Spleen (tissue), 11 donors: ENCODE results near the gene EIF2AK3. TPM values are rescaled to one million over a fixed set of nuclear protein-coding genes. Genes with fewer than 3 reads are reported as not detected.
"Not testable (repeated sequence)": the region's sequence is repeated elsewhere in the genome, so short reads cannot be mapped to it uniquely, and the experiment has no call there.

Experiments used
- DNase-seq: peaks from one replicate; pipeline ENCODE4 v3.0.0-alpha.2; 2020
- H3K27ac ChIP-seq, 8 donors: fragments of 200-600 bp; sonication (generic) in 7 of 8; 1 replicate in 4 of 8; 2 replicates in 4 of 8; pipeline versions ENCODE4 v1.5.0 to v1.8.0; 2016 to 2021; ENCODE audit warnings: inconsistent platforms in 4 of 8, mild to moderate bottlenecking in 4 of 8, moderate library complexity in 1 of 8
- H3K27me3 ChIP-seq, 7 donors: fragments of 200-600 bp; sonication (generic) in 6 of 7; replicated peaks in 1 of 7; 1 replicate in 4 of 7; 2 replicates in 3 of 7; pipeline versions ENCODE4 v1.5.0 to v1.8.0; 2016 to 2021; ENCODE audit warnings: inconsistent platforms in 3 of 7, mild to moderate bottlenecking in 1 of 7
- H3K36me3 ChIP-seq, 6 donors: fragments of 200-600 bp; sonication (generic) in 5 of 6; 1 replicate in 4 of 6; 2 replicates in 2 of 6; pipeline versions ENCODE4 v1.5.0 to v1.8.0; 2016 to 2021; ENCODE audit warnings: inconsistent platforms in 2 of 6
- H3K4me1 ChIP-seq, 6 donors: fragments of 200-600 bp; sonication (generic) in 5 of 6; 1 replicate in 3 of 6; 2 replicates in 3 of 6; pipeline versions ENCODE4 v1.5.0 to v1.8.0; 2016 to 2021; ENCODE audit warnings: inconsistent platforms in 3 of 6
- H3K4me3 ChIP-seq, 8 donors: fragments of 200-600 bp; sonication (generic) in 7 of 8; 1 replicate in 4 of 8; 2 replicates in 4 of 8; pipeline versions ENCODE4 v1.5.0 to v1.8.0; 2016 to 2021; ENCODE audit warnings: inconsistent platforms in 4 of 8, mild to moderate bottlenecking in 4 of 8, moderate library complexity in 2 of 8
- H3K9me3 ChIP-seq, 8 donors: fragments of 200-600 bp; sonication (generic) in 7 of 8; 1 replicate in 4 of 8; 2 replicates in 4 of 8; pipeline versions ENCODE4 v1.5.0 to v1.8.0; 2016 to 2021; ENCODE audit warnings: inconsistent platforms in 4 of 8
- POLR2A ChIP-seq, 3 donors: fragments of 450-650 bp; IDR thresholded peaks; one replicate each; pipeline ENCODE4 v1.5.1; 2017; ENCODE audit warnings: antibody characterized with exemption in 3 of 3, mild to moderate bottlenecking in 1 of 3
- POLR2AphosphoS5 ChIP-seq, 3 donors: sonication (generic); formaldehyde crosslinking; IDR thresholded peaks; one replicate each; pipeline ENCODE4 v1.5.1; 2017; ENCODE audit warnings: antibody characterized with exemption in 3 of 3
- WGBS, 5 donors: extraction: QIAGEN DNeasy Blood & Tissue Kit in 3 of 5; methylation state at CpG; one replicate each; pipeline versions ENCODE4 v1.1.5 to v1.1.7; 2013 to 2018; 5-methylcytosine and 5-hydroxymethylcytosine counted together
- intact Hi-C: fragments of 100-400 bp; cut with DNase I; formaldehyde crosslinking; loops from one replicate; pipeline ENCODE4 v1.15.0; 2023; ENCODE audit warnings: low total_unique reads
- polyA plus RNA-seq, 3 donors: library from polyadenylated mRNA; stranded (reverse); fragments of 200-250 nt; gene quantifications; one replicate each; pipeline ENCODE4 v1.2.1, GENCODE V29; 2013
- total RNA-seq, 7 donors: library from RNA; depleted of rRNA in 3 of 7; stranded (reverse); fragments of >200 nt in 3 of 7; fragmentation: NEBNext Ultra II Directional in 4 of 7; extraction: Animal tissue kit (Norgen Biotek cat#: 25700) in 4 of 7; gene quantifications; one replicate each; pipeline versions ENCODE4 v1.1.0 to v1.2.1, GENCODE V29; 2016 to 2021
- TF ChIP-seq, protein P1 (sequence below), 11 experiments: fragments of 200-600 bp in 7 of 11; fragments of 450-650 bp in 4 of 11; sonication (generic) in 4 of 11; IDR thresholded peaks in 8 of 11; conservative IDR thresholded peaks in 3 of 11; 1 replicate in 7 of 11; 2 replicates in 4 of 11; pipeline versions ENCODE4 v1.4.0 to v1.8.0; 2016 to 2021; ENCODE audit warnings: antibody characterized with exemption in 11 of 11, inconsistent platforms in 4 of 11, mild to moderate bottlenecking in 1 of 11
- donor health status: healthy with polysubstance abuse.
- donor health status: DM: no; HTN: no; CAD: no; lungs with moderate emphysema.
- donor health status: DM: no; HTN: no; CAD: no.
- donor health status: Bipolar disorder and iron deficiency.
- donor health status: healthy.
- donor health status: DM: no; HTN: no; CAD: no.
- donor health status: DM: yes; HTN: yes; CAD: no.

EIF2AK3 gene
- total and polyA plus RNA-seq, 10 donors: 4.3 to 29.8 (median 21.2) TPM

DNA sequence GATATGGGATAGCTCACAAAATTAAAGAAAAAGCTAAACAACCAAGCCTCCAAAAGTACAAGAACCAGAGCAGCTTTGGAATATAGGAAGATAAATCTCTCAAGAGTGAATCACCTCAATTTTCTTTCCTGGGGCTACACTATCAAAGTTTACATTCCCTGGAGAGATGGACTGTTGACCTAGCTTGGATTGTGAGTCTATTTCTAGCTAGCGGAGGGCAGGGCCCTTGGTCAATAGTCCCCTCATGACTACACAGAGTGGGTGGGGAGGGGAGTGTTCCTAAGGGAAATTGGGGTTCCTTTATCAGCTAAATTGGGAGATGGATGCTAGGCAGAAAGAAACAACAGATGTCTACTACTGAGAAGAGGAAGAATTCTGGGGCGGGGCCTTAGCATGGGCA, 29.9 kb upstream of the EIF2AK3 start:
- H3K4me3 ChIP-seq: no peak overlapping the region
- 91 to 100% (median 96%) methylated on average over 2 of the region's 2 CpGs for WGBS, 5 donors
- no peak for TF ChIP-seq POLR2AphosphoS5 (IDR thresholded peaks at IDR 0.05)
- TF ChIP-seq, protein P1, sequence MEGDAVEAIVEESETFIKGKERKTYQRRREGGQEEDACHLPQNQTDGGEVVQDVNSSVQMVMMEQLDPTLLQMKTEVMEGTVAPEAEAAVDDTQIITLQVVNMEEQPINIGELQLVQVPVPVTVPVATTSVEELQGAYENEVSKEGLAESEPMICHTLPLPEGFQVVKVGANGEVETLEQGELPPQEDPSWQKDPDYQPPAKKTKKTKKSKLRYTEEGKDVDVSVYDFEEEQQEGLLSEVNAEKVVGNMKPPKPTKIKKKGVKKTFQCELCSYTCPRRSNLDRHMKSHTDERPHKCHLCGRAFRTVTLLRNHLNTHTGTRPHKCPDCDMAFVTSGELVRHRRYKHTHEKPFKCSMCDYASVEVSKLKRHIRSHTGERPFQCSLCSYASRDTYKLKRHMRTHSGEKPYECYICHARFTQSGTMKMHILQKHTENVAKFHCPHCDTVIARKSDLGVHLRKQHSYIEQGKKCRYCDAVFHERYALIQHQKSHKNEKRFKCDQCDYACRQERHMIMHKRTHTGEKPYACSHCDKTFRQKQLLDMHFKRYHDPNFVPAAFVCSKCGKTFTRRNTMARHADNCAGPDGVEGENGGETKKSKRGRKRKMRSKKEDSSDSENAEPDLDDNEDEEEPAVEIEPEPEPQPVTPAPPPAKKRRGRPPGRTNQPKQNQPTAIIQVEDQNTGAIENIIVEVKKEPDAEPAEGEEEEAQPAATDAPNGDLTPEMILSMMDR (IDR thresholded peaks at IDR 0.05 in 8 of 11, conservative IDR thresholded peaks at IDR 0.05 in 3 of 11): no peak
- no peak for TF ChIP-seq POLR2A (IDR thresholded peaks at IDR 0.05)

DNA sequence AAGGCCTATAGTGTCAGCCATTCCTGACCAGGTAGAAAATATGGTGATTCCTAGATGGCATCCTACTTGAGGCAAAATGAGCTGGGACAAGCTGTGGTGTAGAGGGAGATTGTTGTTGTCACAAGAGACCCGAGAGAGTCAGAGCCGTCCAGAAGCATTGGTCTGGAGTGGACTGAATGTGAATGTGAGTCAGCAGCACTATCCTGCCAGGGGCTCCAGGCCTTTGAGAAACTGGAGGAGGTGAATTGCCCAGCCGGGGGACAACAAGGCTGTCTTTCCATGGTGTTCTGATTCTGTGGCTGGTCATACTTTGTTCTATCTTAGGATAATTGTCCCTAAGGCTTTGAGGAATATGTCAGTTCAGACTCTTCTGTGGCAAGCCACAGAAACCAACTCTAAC, 29.4 kb upstream of the EIF2AK3 start:
- DNase-seq: no peak
- Histone ChIP-seq H3K27me3 (no peaks in the 10 kb centered on the region), H3K27ac (no peak overlapping the region), H3K9me3 (no peaks in the 10 kb centered on the region), H3K36me3 (no peaks in the 10 kb centered on the region), H3K4me1 (peaks cover 0 to 7% (median 0%) of the 10 kb centered on the region in 6 donors), H3K4me3 (no peak overlapping the region)
- TF ChIP-seq POLR2A (IDR thresholded peaks at IDR 0.05) (no peak), POLR2AphosphoS5 (IDR thresholded peaks at IDR 0.05) (no peak)
- TF ChIP-seq, protein P1 (IDR thresholded peaks at IDR 0.05 in 8 of 11, conservative IDR thresholded peaks at IDR 0.05 in 3 of 11): no peak
- 83 to 97% (median 92%) methylated on average over 3 of the region's 3 CpGs for WGBS, 5 donors
- intact Hi-C loops: no loop called here

More for the DNA sequence above, 29.9 kb upstream of the EIF2AK3 start:
- intact Hi-C loops: no loop called here
- H3K27ac ChIP-seq: no peak overlapping the region
- no peaks in the 10 kb centered on the region for H3K9me3 ChIP-seq
- H3K27me3 ChIP-seq: no peaks in the 10 kb centered on the region
- no peaks in the 10 kb centered on the region for H3K36me3 ChIP-seq
- H3K4me1 ChIP-seq: peaks cover 0 to 7% (median 0%) of the 10 kb centered on the region in 6 donors
- DNase-seq: no peak

DNA sequence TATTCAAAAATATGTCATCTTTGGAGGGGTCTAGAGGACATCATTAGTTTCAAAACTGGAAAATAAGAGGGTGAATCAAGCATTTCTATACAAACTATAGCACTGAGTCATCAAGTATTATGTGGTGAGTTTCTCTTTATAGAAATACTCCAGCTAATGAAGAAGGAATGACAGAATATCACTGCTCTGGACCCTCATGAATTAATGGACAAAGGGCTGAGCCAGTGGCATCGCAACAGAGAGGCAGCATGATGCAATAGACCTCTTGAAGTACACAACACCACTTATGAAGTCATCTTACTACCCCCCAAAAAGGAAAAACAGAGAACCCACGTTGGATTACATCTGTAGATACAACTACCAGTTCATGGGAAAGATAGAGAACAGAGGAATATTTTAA, 27.4 kb upstream of the EIF2AK3 start:
- Histone ChIP-seq H3K4me3 (no peak overlapping the region), H3K36me3 (no peaks in the 10 kb centered on the region), H3K27me3 (no peaks in the 10 kb centered on the region), H3K9me3 (no peaks in the 10 kb centered on the region), H3K4me1 (peaks cover 0 to 7% (median 0%) of the 10 kb centered on the region in 6 donors), H3K27ac (no peak overlapping the region)
- no peak for TF ChIP-seq POLR2A (IDR thresholded peaks at IDR 0.05)
- TF ChIP-seq POLR2AphosphoS5 (IDR thresholded peaks at IDR 0.05): no peak
- TF ChIP-seq, protein P1 (IDR thresholded peaks at IDR 0.05 in 8 of 11, conservative IDR thresholded peaks at IDR 0.05 in 3 of 11): no peak
- WGBS, 5 donors: 66 to 88% (median 78%) methylated on average over 2 of the region's 2 CpGs
- intact Hi-C loops: no loop called here
- DNase-seq: no peak

DNA sequence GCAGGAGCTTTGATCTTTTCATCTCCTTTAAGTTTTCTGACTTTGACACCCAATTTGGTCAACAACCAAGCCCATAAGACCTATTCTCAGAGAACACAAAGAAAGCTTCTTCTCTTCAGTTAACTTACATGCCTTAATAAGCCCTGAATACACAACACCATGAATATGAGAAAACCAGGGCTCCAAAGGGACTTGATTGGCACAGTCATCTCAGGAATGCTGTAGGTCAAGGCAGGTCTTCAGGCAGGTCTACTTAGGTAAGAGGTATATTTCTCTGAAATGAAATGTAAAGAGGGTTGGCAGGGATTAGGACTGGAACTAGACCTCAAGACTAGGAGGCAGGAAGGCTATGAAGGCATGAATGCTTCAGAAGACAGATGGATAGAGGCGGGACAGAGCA, 24.4 kb upstream of the EIF2AK3 start:
- Histone ChIP-seq H3K4me3 (no peak overlapping the region), H3K36me3 (no peaks in the 10 kb centered on the region), H3K27me3 (no peaks in the 10 kb centered on the region), H3K4me1 (no peaks in the 10 kb centered on the region), H3K9me3 (no peaks in the 10 kb centered on the region), H3K27ac (no peak overlapping the region)
- no peak for DNase-seq
- intact Hi-C loops: no loop called here
- 86 to 100% (median 93%) methylated on average over 1 of the region's 1 CpG for WGBS, 5 donors
- TF ChIP-seq, protein P1 (IDR thresholded peaks at IDR 0.05 in 8 of 11, conservative IDR thresholded peaks at IDR 0.05 in 3 of 11): no peak
- no peak for TF ChIP-seq POLR2A (IDR thresholded peaks at IDR 0.05)
- TF ChIP-seq POLR2AphosphoS5 (IDR thresholded peaks at IDR 0.05): no peak

DNA sequence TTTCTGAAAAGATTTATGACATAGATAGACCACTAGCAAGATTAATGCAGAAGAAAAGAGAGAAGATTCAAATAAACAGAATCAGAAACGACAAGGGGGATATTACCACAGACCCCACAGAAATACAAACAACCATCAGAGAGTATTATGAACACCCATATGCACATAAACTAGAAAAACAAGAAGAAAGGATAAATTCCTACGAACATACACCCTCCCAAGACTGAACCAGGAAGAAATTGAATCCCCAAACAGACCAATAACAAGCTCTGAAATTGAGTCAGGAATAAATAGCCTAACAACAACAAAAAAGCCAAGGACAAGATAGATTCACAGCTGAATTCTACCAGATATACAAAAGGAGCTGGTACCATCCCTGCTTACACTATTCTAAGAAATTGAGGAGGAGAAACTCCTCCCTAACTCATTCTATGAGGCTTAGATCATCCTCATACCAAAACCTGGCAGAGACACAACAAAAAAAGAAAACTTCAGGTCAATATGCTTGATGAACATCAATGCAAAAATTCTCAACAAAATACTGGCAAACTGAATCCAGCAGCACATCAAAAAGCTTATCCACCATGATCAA, 18.1 kb upstream of the EIF2AK3 start:
- H3K4me1 ChIP-seq, H3K9me3 ChIP-seq: not testable (repeated sequence)
- 62 to 78% (median 66%) methylated on average over 2 of the region's 2 CpGs for WGBS, 5 donors

More for the DNA sequence above, 18.1 kb upstream of the EIF2AK3 start:
- DNase-seq, H3K27ac ChIP-seq, H3K27me3 ChIP-seq, H3K36me3 ChIP-seq, intact Hi-C loops, H3K4me3 ChIP-seq: not testable (repeated sequence)
